Prostate gland (tissue), 2 donors: ENCODE data around the gene NGRN.

Source experiments
- POLR2A ChIP-seq: fragments of 450-650 bp; IDR thresholded peaks from one replicate; pipeline ENCODE4 v1.6.1; 2016; ENCODE audit warnings: antibody characterized with exemption, mild to moderate bottlenecking
- POLR2AphosphoS5 ChIP-seq: sonication (generic); formaldehyde crosslinking; IDR thresholded peaks from one replicate; pipeline ENCODE4 v1.6.1; 2017; ENCODE audit warnings: antibody characterized with exemption
- TF ChIP-seq, protein P1 (sequence below), 4 experiments: fragments of 200-600 bp in 2 of 4; fragments of 450-650 bp in 2 of 4; sonication (generic) in 2 of 4; IDR thresholded peaks; 1 replicate in 3 of 4; 2 replicates in 1 of 4; pipeline ENCODE4 v1.5.1; 2016 to 2019; ENCODE audit warnings: antibody characterized with exemption in 4 of 4, mild to moderate bottlenecking in 2 of 4, moderate library complexity in 2 of 4

DNA sequence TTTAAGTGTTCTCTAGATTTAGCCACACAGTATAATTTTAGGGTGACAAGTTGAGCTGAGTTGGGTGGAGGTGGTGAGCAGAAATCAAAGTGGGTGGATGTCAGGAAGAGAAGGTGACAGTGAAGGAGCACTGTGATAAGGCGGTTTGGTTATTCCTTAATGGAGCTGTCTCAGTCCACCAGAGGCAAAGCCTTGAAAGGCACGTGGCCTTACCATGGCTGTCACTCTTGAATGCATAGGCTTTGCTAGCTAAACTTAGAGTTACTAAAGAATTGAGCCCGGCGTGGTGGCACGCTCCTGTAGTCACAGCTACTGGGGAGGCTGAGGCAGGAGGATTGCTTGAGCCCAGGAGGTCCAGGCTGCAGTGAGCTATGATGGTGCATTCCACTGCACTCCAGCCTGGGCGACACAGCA is 16.7 kb upstream of the NGRN start:
- TF ChIP-seq, protein P1, sequence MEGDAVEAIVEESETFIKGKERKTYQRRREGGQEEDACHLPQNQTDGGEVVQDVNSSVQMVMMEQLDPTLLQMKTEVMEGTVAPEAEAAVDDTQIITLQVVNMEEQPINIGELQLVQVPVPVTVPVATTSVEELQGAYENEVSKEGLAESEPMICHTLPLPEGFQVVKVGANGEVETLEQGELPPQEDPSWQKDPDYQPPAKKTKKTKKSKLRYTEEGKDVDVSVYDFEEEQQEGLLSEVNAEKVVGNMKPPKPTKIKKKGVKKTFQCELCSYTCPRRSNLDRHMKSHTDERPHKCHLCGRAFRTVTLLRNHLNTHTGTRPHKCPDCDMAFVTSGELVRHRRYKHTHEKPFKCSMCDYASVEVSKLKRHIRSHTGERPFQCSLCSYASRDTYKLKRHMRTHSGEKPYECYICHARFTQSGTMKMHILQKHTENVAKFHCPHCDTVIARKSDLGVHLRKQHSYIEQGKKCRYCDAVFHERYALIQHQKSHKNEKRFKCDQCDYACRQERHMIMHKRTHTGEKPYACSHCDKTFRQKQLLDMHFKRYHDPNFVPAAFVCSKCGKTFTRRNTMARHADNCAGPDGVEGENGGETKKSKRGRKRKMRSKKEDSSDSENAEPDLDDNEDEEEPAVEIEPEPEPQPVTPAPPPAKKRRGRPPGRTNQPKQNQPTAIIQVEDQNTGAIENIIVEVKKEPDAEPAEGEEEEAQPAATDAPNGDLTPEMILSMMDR (IDR thresholded peaks at IDR 0.05) = no peak
- no peak for TF ChIP-seq POLR2A
- no peak for TF ChIP-seq POLR2AphosphoS5
